ENCODE measurements around the gene ZNF593OS. TPM values are rescaled to one million over a fixed set of nuclear protein-coding genes. Genes with fewer than 3 reads are reported as not detected.

Gene ZNF593OS
- total RNA-seq, 1 experiment from 2014 or later = not detected

GRCh38 chr1:26191739-26192138 lies 20.1 kb upstream of the ZNF593OS start:
- Histone ChIP-seq H3K79me1 (ENCODE audit: insufficient read depth, low read depth, low read length, poor library complexity, severe bottlenecking) (no peaks in the 10 kb centered on the region), H3K9me3 (ENCODE audit: control insufficient read depth, low read depth, low read length) (no peaks in the 10 kb centered on the region), H3K79me2 (ENCODE audit: insufficient read depth, low read length) (no peaks in the 10 kb centered on the region), H3K27ac (ENCODE audit: insufficient read length, low read depth, low read length) (no peak overlapping the region), H2BK15ac (ENCODE audit: low read depth, low read length) (no peak overlapping the region), H4K8ac (replicated peaks; ENCODE audit: insufficient read length, low read depth, low read length) (no peak overlapping the region), H3K14ac (ENCODE audit: insufficient read depth, low read length) (no peak overlapping the region), H3K23ac (ENCODE audit: insufficient read length, low read depth, low read length) (no peak overlapping the region), H3K4me2 (ENCODE audit: insufficient read depth, insufficient read length, low read length) (no peak overlapping the region), H4K5ac (ENCODE audit: insufficient read length, low read depth, low read length) (no peak overlapping the region), H3K27me3 (ENCODE audit: insufficient read depth, low read length) (no peaks in the 10 kb centered on the region), H2AFZ (ENCODE audit: low read length) (no peak overlapping the region), H2BK20ac (ENCODE audit: low read depth, low read length, poor library complexity, severe bottlenecking) (no peak overlapping the region), H2BK12ac (ENCODE audit: insufficient read length, low read depth, low read length) (no peak overlapping the region), H2BK120ac (ENCODE audit: low read depth, low read length, poor library complexity, severe bottlenecking) (no peak overlapping the region), H4K20me1 (ENCODE audit: control insufficient read depth, insufficient read depth, insufficient read length) (no peaks in the 10 kb centered on the region), H2AK5ac (ENCODE audit: insufficient read length, low read length) (no peak overlapping the region), H3K4ac (ENCODE audit: low read depth, low read length) (no peak overlapping the region), H4K91ac (ENCODE audit: insufficient read length, low read depth, low read length) (no peak overlapping the region), H3K23me2 (ENCODE audit: insufficient read length, low read depth, low read length, poor library complexity, severe bottlenecking) (no peaks in the 10 kb centered on the region), H3K56ac (ENCODE audit: insufficient read length, low read depth, low read length) (no peak overlapping the region), H2BK5ac (ENCODE audit: insufficient read length, low read length) (no peak overlapping the region), H3T11ph (ENCODE audit: low read length) (no peak overlapping the region), H3K18ac (ENCODE audit: insufficient read length, low read depth, low read length) (no peak overlapping the region), H3K9ac (ENCODE audit: extremely low read depth, insufficient read length, low read length) (no peak overlapping the region), H3K4me1 (ENCODE audit: insufficient read depth, low read length) (no peaks in the 10 kb centered on the region)
- no CpG with 5 or more reads among the region's 3 CpGs for WGBS (ENCODE audit: extremely low coverage, insufficient read length, low lambda C conversion rate)
- peaks cover 2% of the 10 kb centered on the region for H3K27me3 Mint-ChIP-seq (ENCODE audit: low read depth)
- TF ChIP-seq CTCF (conservative IDR thresholded peaks at IDR 0.05) = no peak
- peaks cover 5 to 16% (median 6%) of the 10 kb centered on the region in 3 experiments; a peak in 5 of 7 replicates for H3K36me3 Mint-ChIP-seq (ENCODE audit: insufficient read depth in 1 of 3, low read depth in 3 of 3)
- DNase-seq = no peak
- H3K4me1 Mint-ChIP-seq = peaks cover 13 to 19% of the 10 kb centered on the region in 2 experiments
- H3K27ac Mint-ChIP-seq = no peak overlapping the region
- H3K4me3 Mint-ChIP-seq = no peak overlapping the region; a peak in 1 of 5 replicates
- no peaks in the 10 kb centered on the region for H3K9me3 Mint-ChIP-seq

Data from H9 (cell line).